ENCODE measurements around the gene GLCE.
"Not testable (repeated sequence)": the region's sequence is repeated elsewhere in the genome, so short reads cannot be mapped to it uniquely, and the experiment has no call there.

DNA sequence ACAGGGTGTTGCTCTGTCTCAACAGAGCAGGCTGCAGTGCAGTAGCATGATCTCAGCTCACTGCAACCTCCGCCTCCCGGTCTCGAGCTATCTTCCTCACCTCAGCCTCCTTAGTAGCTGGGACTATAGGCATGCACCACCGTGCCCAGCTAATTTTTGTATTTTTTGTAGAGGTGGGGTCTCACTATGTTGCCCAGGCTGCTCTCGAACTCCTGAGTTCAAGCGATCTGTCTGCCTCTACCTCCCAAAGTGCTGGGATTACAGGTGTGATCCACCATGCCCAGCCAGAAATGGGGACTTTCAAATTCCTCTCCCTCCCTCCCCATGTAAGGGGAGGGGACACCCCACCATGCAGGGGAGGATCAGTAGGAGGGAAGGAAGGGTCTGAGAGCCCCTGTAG lies 141.7 kb downstream of the GLCE start:
- TF ChIP-seq, protein P1, sequence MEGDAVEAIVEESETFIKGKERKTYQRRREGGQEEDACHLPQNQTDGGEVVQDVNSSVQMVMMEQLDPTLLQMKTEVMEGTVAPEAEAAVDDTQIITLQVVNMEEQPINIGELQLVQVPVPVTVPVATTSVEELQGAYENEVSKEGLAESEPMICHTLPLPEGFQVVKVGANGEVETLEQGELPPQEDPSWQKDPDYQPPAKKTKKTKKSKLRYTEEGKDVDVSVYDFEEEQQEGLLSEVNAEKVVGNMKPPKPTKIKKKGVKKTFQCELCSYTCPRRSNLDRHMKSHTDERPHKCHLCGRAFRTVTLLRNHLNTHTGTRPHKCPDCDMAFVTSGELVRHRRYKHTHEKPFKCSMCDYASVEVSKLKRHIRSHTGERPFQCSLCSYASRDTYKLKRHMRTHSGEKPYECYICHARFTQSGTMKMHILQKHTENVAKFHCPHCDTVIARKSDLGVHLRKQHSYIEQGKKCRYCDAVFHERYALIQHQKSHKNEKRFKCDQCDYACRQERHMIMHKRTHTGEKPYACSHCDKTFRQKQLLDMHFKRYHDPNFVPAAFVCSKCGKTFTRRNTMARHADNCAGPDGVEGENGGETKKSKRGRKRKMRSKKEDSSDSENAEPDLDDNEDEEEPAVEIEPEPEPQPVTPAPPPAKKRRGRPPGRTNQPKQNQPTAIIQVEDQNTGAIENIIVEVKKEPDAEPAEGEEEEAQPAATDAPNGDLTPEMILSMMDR (IDR thresholded peaks at IDR 0.05; ENCODE audit: low read depth, low read length, missing input control), result not testable (repeated sequence)
- not testable (repeated sequence) for TF ChIP-seq YY1 (IDR thresholded peaks at IDR 0.05)

Data from liver (tissue), 2 donors.